IMR-90 (cell line): ENCODE measurements around the gene HDGFL2. TPM values are rescaled to one million over a fixed set of nuclear protein-coding genes. Genes with fewer than 3 reads are reported as not detected.
A peak's percentile ranks its signal among the peaks of the same experiment; 100 is the strongest.

Source experiments
- ATAC-seq: fragments of 200-7000 bp; cut with Tn5 transposase; 2 replicates; pipeline ENCODE4 v1.9.1; 2020; ENCODE audit warnings: low read depth, mild to moderate bottlenecking, moderate library complexity
- BruUV-seq: library from RNA; stranded (reverse); fragments of 400-500 nt; replicated peaks from 2 replicates; lab custom pipeline; 2021; lab: Mats Ljungman, UMichigan
- CTCF ChIA-PET: fragments of 300-600 bp; formaldehyde crosslinking; extraction: SDS; loops from one replicate; lab custom pipeline; 2021; ENCODE audit warnings: antibody characterized with exemption; lab: Yijun Ruan, JAX
- POLR2A ChIA-PET: fragments of 300-600 bp; sonication (Branson Sonifier 250); formaldehyde crosslinking; loops from one replicate; lab custom pipeline; 2022; ENCODE audit warnings: antibody characterized with exemption; ENCODE audit not compliant: unreplicated experiment; lab: Charles Lee
- DNase-seq: peaks from one replicate; pipeline ENCODE4 v3.0.0; 2013
- H2AFZ ChIP-seq: replicated peaks from 2 replicates; pipeline ENCODE3; 2013; ENCODE audit warnings: low read length, mild to moderate bottlenecking; ENCODE audit not compliant: poor library complexity
- H2AK5ac ChIP-seq: 2 replicates; pipeline ENCODE4 v1.6.1; 2013; ENCODE audit warnings: low read depth, low read length, inconsistent platforms
- H2AK9ac ChIP-seq: replicated peaks from 2 replicates; pipeline ENCODE3; 2013; ENCODE audit warnings: mild to moderate bottlenecking, low read depth, low read length, moderate library complexity; ENCODE audit not compliant: poor library complexity
- H2BK120ac ChIP-seq: 2 replicates; pipeline ENCODE4 v1.6.1; 2013; ENCODE audit warnings: low read depth, low read length, inconsistent platforms
- H2BK15ac ChIP-seq: 3 replicates; pipeline ENCODE4 v1.6.1; 2013; ENCODE audit warnings: low read depth, low read length, inconsistent platforms
- H2BK20ac ChIP-seq: 2 replicates; pipeline ENCODE4 v1.6.1; 2013; ENCODE audit warnings: low read depth, mild to moderate bottlenecking, inconsistent platforms, low read length, moderate library complexity
- H2BK5ac ChIP-seq: 2 replicates; pipeline ENCODE4 v1.6.1; 2013; ENCODE audit warnings: mild to moderate bottlenecking, low read depth, low read length, inconsistent platforms; ENCODE audit not compliant: poor library complexity, severe bottlenecking
- H3K14ac ChIP-seq: replicated peaks from 2 replicates; pipeline ENCODE4 v1.6.1; 2013; ENCODE audit warnings: low read depth, low read length, inconsistent platforms
- H3K18ac ChIP-seq: 2 replicates; pipeline ENCODE4 v1.6.1; 2013; ENCODE audit warnings: low read depth, low read length, control low read depth
- H3K23ac ChIP-seq: 2 replicates; pipeline ENCODE4 v1.6.1; 2013; ENCODE audit warnings: low read depth, low read length, inconsistent platforms
- H3K27ac ChIP-seq: 2 replicates; pipeline ENCODE4 v1.5.1; 2013; ENCODE audit warnings: mild to moderate bottlenecking, control low read depth, low read length; ENCODE audit not compliant: insufficient read depth
- H3K27me3 ChIP-seq: 2 replicates; pipeline ENCODE4 v1.6.1; 2013; ENCODE audit warnings: low read length; ENCODE audit not compliant: control insufficient read depth, insufficient read depth
- H3K36me3 ChIP-seq: 2 replicates; pipeline ENCODE4 v1.6.1; 2013; ENCODE audit warnings: low read length, mixed read lengths; ENCODE audit not compliant: control insufficient read depth, insufficient read depth
- H3K4ac ChIP-seq: 2 replicates; pipeline ENCODE4 v1.6.1; 2013; ENCODE audit warnings: low read depth, low read length, inconsistent platforms
- H3K4me1 ChIP-seq: 2 replicates; pipeline ENCODE4 v1.6.1; 2013; ENCODE audit warnings: low read length, mixed read lengths; ENCODE audit not compliant: control insufficient read depth, insufficient read depth
- H3K4me2 ChIP-seq: 2 replicates; pipeline ENCODE4 v1.6.1; 2013; ENCODE audit warnings: low read depth, mild to moderate bottlenecking, control low read depth, low read length, moderate library complexity
- H3K4me3 ChIP-seq: 2 replicates; pipeline ENCODE4 v1.5.1; 2013; ENCODE audit warnings: low read depth, mild to moderate bottlenecking, control low read depth, low read length, moderate library complexity; ENCODE audit not compliant: insufficient read depth
- H3K56ac ChIP-seq: 2 replicates; pipeline ENCODE4 v1.6.1; 2013; ENCODE audit warnings: low read length, inconsistent platforms; ENCODE audit not compliant: insufficient read depth; ENCODE audit errors: extremely low read depth
- H3K79me1 ChIP-seq, 2 experiments: 2 replicates each; pipeline ENCODE4 v1.6.1; 2013; ENCODE audit warnings: low read length in 2 of 2, inconsistent platforms in 1 of 2, low read depth in 1 of 2
- H3K9ac ChIP-seq: 2 replicates; pipeline ENCODE4 v1.6.1; 2013; ENCODE audit warnings: low read depth, low read length, control low read depth
- H3K9me1 ChIP-seq: 2 replicates; pipeline ENCODE4 v1.6.1; 2013; ENCODE audit warnings: low read length, inconsistent platforms; ENCODE audit not compliant: insufficient read depth
- H3K9me3 ChIP-seq: 2 replicates; pipeline ENCODE4 v1.6.1; 2013; ENCODE audit warnings: low read length; ENCODE audit not compliant: control insufficient read depth, insufficient read depth
- H4K20me1 ChIP-seq: 2 replicates; pipeline ENCODE4 v1.6.1; 2013; ENCODE audit warnings: low read length, inconsistent platforms; ENCODE audit not compliant: insufficient read depth
- H4K5ac ChIP-seq: 2 replicates; pipeline ENCODE4 v1.6.1; 2013; ENCODE audit warnings: mild to moderate bottlenecking, low read depth, low read length, control low read depth
- H4K8ac ChIP-seq, 2 experiments: 2 replicates each; pipeline ENCODE4 v1.6.1; 2013; ENCODE audit warnings: low read depth in 2 of 2, low read length in 2 of 2, control low read depth in 1 of 2, inconsistent platforms in 1 of 2
- H4K91ac ChIP-seq: 2 replicates; pipeline ENCODE4 v1.6.1; 2013; ENCODE audit warnings: low read depth, low read length, inconsistent platforms; ENCODE audit not compliant: insufficient read depth
- BHLHE40 ChIP-seq: fragments of 150-350 bp; IDR thresholded peaks from 2 replicates; pipeline ENCODE4 v1.6.1; 2016; ENCODE audit warnings: mild to moderate bottlenecking, low read depth, low read length
- CEBPB ChIP-seq: IDR thresholded peaks from 2 replicates; pipeline ENCODE4 v1.6.1; 2012; ENCODE audit warnings: low read depth, low read length, improper control_type of control experiment
- CHD1 ChIP-seq: IDR thresholded peaks from 2 replicates; pipeline ENCODE4 v1.6.1; 2012; ENCODE audit warnings: low read depth, low read length, improper control_type of control experiment
- FOS ChIP-seq: fragments of 150-350 bp; IDR thresholded peaks from 2 replicates; pipeline ENCODE4 v1.6.1; 2016; ENCODE audit warnings: low read depth, low read length
- MAFK ChIP-seq: IDR thresholded peaks from 2 replicates; pipeline ENCODE4 v1.6.1; 2012; ENCODE audit warnings: low read depth, low read length, improper control_type of control experiment
- MAZ ChIP-seq: IDR thresholded peaks from 2 replicates; pipeline ENCODE4 v1.6.1; 2012; ENCODE audit warnings: low read depth, mild to moderate bottlenecking, low read length, improper control_type of control experiment, moderate library complexity, borderline replicate concordance
- MXI1 ChIP-seq: IDR thresholded peaks from 2 replicates; pipeline ENCODE4 v1.6.1; 2012; ENCODE audit warnings: low read depth, mild to moderate bottlenecking, low read length, moderate library complexity, borderline replicate concordance
- NFE2L2 ChIP-seq: fragments of 150-350 bp; IDR thresholded peaks from 2 replicates; pipeline ENCODE4 v1.6.1; 2016; ENCODE audit warnings: low read depth, mild to moderate bottlenecking, low read length
- POLR2A ChIP-seq: IDR thresholded peaks from 2 replicates; pipeline ENCODE4 v1.6.1; 2012; ENCODE audit warnings: mild to moderate bottlenecking, low read depth, low read length
- RAD21 ChIP-seq: IDR thresholded peaks from 2 replicates; pipeline ENCODE4 v1.6.1; 2012; ENCODE audit warnings: low read length, improper control_type of control experiment
- RCOR1 ChIP-seq: IDR thresholded peaks from 2 replicates; pipeline ENCODE4 v1.6.1; 2012; ENCODE audit warnings: mild to moderate bottlenecking, low read length, improper control_type of control experiment; ENCODE audit not compliant: insufficient replicate concordance
- RFX5 ChIP-seq: IDR thresholded peaks from 2 replicates; pipeline ENCODE4 v1.8.0; 2012; ENCODE audit warnings: low read depth, mild to moderate bottlenecking, low read length, moderate library complexity
- SMC3 ChIP-seq: fragments of 150-350 bp; IDR thresholded peaks from 2 replicates; pipeline ENCODE4 v1.6.1; 2016; ENCODE audit warnings: low read depth, mild to moderate bottlenecking, antibody characterized with exemption, low read length, moderate library complexity
- WGBS, 2 experiments: methylation state at CpG; one replicate each; pipeline versions ENCODE4 v1.1.5 to v1.1.7; 2013; ENCODE audit warnings: missing lambda C conversion rate in 2 of 2; ENCODE audit not compliant: insufficient read length in 1 of 2; ENCODE audit errors: extremely low coverage in 2 of 2; 5-methylcytosine and 5-hydroxymethylcytosine counted together
- dilution Hi-C: fragments of 300-500 bp; cut with HindIII; formaldehyde crosslinking; loops from one replicate; pipeline ENCODE4 v1.14.3; 2018; ENCODE audit warnings: low sequenced_read_pairs; ENCODE audit not compliant: unreplicated experiment
- in situ Hi-C: fragments of 300-500 bp; cut with MboI; formaldehyde crosslinking; loops from 3 replicates; pipeline ENCODE4 v1.14.3; 2019; ENCODE audit warnings: low sequenced_read_pairs, inconsistent platforms, mixed read lengths
- intact Hi-C: fragments of 100-400 bp; cut with micrococcal nuclease; formaldehyde crosslinking; loops from 2 replicates; pipeline ENCODE4 v1.10.0; 2022
- polyA plus RNA-seq, 3 experiments: library from polyadenylated mRNA; depleted of rRNA; stranded (reverse); fragments of >200 nt; gene quantifications; 2 replicates each; pipeline ENCODE4 v1.2.3, GENCODE V29; 2012; ENCODE audit warnings: low replicate concordance in 1 of 3
- total RNA-seq: library from RNA; depleted of rRNA; stranded (reverse); fragments of >200 nt; gene quantifications from 2 replicates; pipeline ENCODE4 v1.2.3, GENCODE V29; 2012
- TF ChIP-seq, protein P1 (sequence below): conservative IDR thresholded peaks from 2 replicates; pipeline ENCODE4 v1.5.1; 2012; ENCODE audit warnings: mild to moderate bottlenecking, low read depth, low read length, improper control_type of control experiment
- TF ChIP-seq, protein P2 (sequence below): fragments of 150-350 bp; IDR thresholded peaks from 2 replicates; pipeline ENCODE4 v1.6.1; 2016; ENCODE audit warnings: low read depth, mild to moderate bottlenecking, low read length, moderate library complexity, borderline replicate concordance
- TF ChIP-seq, protein P3 (sequence below): fragments of 150-350 bp; IDR thresholded peaks from 2 replicates; pipeline ENCODE4 v1.6.1; 2017; ENCODE audit warnings: mild to moderate bottlenecking, antibody characterized with exemption, low read length, low read depth

The HDGFL2 gene
- total and polyA plus RNA-seq, 2 of the 4 experiments (the other 2 are of a cell fraction), result 35.8 to 48.5 TPM

DNA sequence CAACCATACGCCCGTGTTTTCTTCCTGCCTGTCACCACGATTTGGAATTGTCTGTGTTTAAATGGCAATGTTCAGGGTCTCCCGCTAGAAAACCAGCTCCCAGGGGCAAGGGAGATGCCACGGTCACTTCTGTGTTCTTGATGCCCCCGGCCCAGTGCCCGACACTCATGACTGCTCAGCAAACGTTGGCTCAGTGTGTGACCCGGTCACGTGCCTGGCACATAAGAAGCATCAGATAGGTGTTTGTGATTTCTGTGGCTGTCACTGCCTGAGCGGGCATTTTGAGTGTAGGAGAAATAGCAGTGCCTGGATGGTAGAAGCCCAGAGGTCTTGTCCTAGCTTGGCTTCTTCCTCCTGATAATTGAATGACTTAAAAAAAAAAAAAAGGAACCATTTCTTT, 15.5 kb downstream of the HDGFL2 start:
- no peak overlapping the region for H3K4me2 ChIP-seq
- no peaks in the 10 kb centered on the region for H3K4me1 ChIP-seq
- peaks cover 8% of the 10 kb centered on the region; the same call in 1 of the 2 replicates for H4K20me1 ChIP-seq
- WGBS, 2 experiments, result no CpG with 5 or more reads among the region's 11 CpGs
- H3K14ac ChIP-seq, result no peak overlapping the region
- dilution Hi-C loops (no loop called here), in situ Hi-C loops (no loop called here), intact Hi-C loops (no loop called here)
- H2AFZ ChIP-seq, result no peak overlapping the region
- H3K4me3 ChIP-seq, result no peak overlapping the region
- no peak overlapping the region for H2AK5ac ChIP-seq
- H3K9me1 ChIP-seq, result peaks cover 8% of the 10 kb centered on the region
- BruUV-seq, result no TSS peak
- H2BK5ac ChIP-seq, result no peak overlapping the region
- ChIA-PET CTCF (no interaction called here), POLR2A (no interaction called here)
- no peak overlapping the region for H2BK120ac ChIP-seq
- H2BK20ac ChIP-seq, result no peak overlapping the region
- peaks cover 55% of the 10 kb centered on the region for H3K36me3 ChIP-seq
- no peak overlapping the region for H3K27ac ChIP-seq
- ATAC-seq, result no peak
- no peak overlapping the region for H3K18ac ChIP-seq
- H3K79me1 ChIP-seq, result peaks cover 12 to 33% of the 10 kb centered on the region in 2 experiments
- no peak overlapping the region for H2BK15ac ChIP-seq
- no peak for DNase-seq
- H2AK9ac ChIP-seq, result peak overlapping the region; percentile 73
- H3K9ac ChIP-seq, result no peak overlapping the region
- no peak overlapping the region for H4K5ac ChIP-seq
- TF ChIP-seq SMC3 (no peak), MXI1 (no peak), MAFK (no peak), FOS (no peak), RAD21 (no peak), BHLHE40 (no peak), CEBPB (no peak), POLR2A (no peak), RFX5 (no peak), CHD1 (no peak), MAZ (no peak), RCOR1 (no peak), NFE2L2 (no peak)
- TF ChIP-seq, protein P1, sequence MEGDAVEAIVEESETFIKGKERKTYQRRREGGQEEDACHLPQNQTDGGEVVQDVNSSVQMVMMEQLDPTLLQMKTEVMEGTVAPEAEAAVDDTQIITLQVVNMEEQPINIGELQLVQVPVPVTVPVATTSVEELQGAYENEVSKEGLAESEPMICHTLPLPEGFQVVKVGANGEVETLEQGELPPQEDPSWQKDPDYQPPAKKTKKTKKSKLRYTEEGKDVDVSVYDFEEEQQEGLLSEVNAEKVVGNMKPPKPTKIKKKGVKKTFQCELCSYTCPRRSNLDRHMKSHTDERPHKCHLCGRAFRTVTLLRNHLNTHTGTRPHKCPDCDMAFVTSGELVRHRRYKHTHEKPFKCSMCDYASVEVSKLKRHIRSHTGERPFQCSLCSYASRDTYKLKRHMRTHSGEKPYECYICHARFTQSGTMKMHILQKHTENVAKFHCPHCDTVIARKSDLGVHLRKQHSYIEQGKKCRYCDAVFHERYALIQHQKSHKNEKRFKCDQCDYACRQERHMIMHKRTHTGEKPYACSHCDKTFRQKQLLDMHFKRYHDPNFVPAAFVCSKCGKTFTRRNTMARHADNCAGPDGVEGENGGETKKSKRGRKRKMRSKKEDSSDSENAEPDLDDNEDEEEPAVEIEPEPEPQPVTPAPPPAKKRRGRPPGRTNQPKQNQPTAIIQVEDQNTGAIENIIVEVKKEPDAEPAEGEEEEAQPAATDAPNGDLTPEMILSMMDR, result no peak
- TF ChIP-seq, protein P2, sequence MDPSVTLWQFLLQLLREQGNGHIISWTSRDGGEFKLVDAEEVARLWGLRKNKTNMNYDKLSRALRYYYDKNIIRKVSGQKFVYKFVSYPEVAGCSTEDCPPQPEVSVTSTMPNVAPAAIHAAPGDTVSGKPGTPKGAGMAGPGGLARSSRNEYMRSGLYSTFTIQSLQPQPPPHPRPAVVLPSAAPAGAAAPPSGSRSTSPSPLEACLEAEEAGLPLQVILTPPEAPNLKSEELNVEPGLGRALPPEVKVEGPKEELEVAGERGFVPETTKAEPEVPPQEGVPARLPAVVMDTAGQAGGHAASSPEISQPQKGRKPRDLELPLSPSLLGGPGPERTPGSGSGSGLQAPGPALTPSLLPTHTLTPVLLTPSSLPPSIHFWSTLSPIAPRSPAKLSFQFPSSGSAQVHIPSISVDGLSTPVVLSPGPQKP, result no peak
- TF ChIP-seq, protein P3, sequence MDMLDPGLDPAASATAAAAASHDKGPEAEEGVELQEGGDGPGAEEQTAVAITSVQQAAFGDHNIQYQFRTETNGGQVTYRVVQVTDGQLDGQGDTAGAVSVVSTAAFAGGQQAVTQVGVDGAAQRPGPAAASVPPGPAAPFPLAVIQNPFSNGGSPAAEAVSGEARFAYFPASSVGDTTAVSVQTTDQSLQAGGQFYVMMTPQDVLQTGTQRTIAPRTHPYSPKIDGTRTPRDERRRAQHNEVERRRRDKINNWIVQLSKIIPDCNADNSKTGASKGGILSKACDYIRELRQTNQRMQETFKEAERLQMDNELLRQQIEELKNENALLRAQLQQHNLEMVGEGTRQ, result no peak
- H3K56ac ChIP-seq, result no peak overlapping the region
- H3K23ac ChIP-seq, result no peak overlapping the region
- no peak overlapping the region for H4K91ac ChIP-seq
- H4K8ac ChIP-seq, result no peak overlapping the region
- no peak overlapping the region for H3K4ac ChIP-seq
- no peaks in the 10 kb centered on the region for H3K27me3 ChIP-seq
- H3K9me3 ChIP-seq, result no peaks in the 10 kb centered on the region
